GM12873 (cell line): Measurements from ENCODE around the gene AP4B1.

Source experiments
- TF ChIP-seq, protein P1 (sequence below): IDR thresholded peaks from 2 replicates; pipeline ENCODE4 v1.5.1; 2012; ENCODE audit warnings: low read depth, mild to moderate bottlenecking, moderate library complexity, low read length, control low read depth; ENCODE audit not compliant: insufficient read depth; ENCODE audit errors: missing control alignments

Gene AP4B1

DNA sequence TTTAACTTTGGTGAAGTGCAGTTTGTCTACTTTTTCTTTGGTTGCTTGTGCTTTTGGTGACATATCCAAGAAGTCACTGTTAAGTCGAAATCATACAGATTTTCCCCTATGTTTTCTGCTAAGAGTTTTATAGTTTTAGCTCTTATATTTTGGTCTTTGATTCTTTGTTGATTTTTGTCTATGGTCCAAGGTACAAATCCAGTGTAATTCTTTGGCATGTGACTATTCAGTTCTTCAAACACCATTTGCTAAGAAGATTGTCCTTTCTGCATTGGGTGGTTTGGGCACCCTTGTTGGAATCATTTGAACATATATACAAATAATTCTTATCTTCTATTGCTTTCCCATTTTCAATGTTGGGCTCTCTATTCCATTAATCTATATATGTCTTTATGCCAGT is 40.7 kb upstream of the AP4B1 start:
- TF ChIP-seq, protein P1, sequence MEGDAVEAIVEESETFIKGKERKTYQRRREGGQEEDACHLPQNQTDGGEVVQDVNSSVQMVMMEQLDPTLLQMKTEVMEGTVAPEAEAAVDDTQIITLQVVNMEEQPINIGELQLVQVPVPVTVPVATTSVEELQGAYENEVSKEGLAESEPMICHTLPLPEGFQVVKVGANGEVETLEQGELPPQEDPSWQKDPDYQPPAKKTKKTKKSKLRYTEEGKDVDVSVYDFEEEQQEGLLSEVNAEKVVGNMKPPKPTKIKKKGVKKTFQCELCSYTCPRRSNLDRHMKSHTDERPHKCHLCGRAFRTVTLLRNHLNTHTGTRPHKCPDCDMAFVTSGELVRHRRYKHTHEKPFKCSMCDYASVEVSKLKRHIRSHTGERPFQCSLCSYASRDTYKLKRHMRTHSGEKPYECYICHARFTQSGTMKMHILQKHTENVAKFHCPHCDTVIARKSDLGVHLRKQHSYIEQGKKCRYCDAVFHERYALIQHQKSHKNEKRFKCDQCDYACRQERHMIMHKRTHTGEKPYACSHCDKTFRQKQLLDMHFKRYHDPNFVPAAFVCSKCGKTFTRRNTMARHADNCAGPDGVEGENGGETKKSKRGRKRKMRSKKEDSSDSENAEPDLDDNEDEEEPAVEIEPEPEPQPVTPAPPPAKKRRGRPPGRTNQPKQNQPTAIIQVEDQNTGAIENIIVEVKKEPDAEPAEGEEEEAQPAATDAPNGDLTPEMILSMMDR, result no peak

DNA sequence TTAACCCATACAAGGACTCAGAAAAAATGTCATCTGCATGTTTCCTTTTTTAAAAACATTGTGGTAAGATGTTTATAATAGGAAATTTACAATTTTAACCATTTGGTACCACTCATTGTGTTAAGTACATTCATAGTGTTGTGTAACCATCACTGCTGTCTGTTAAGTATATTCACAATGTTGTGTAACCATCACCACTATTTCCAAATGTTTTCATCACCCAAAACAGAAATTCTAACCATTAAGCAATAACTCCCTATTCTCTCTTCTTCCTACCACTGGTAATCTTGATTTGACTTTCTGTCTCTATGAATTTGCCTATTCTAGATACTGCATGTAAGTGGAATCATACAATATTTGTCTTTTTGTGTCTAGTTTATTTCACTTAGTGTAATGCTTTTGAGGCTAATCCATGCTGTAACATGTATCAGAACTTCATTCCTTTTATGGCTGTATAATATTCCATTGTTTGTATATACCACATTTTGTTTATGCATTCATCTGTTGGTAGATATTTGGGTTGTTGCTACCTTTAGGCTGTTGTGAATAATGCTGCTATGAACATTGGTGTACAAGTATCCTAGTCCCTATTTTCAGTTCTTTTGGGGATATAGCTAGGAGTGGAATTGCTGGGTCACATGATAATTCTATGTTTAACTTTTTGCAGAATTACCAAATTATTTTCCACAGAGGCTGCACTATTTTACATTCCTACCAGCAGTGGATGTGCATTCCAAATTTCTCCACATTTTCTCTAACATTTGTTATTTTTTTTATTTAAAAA is 38.6 kb upstream of the AP4B1 start:
- TF ChIP-seq, protein P1, result no peak

DNA sequence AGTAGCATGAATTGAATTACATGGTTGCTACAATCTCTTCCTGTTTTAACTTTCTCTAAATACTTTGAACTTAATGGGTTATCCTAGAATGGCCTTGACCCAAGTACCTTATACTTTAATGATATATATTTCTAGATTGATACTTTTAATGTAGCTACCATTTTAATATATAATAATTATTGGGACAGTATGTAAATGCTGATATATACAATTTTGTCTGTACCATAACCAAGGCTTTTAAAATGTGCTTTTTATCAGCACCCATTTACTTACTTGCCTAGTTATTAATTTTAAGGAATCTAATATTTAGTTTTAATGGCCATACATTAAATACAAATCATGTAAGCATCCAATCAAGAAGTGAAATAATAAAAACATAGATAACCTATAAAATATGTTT is 37.9 kb upstream of the AP4B1 start:
- TF ChIP-seq, protein P1, result no peak

DNA sequence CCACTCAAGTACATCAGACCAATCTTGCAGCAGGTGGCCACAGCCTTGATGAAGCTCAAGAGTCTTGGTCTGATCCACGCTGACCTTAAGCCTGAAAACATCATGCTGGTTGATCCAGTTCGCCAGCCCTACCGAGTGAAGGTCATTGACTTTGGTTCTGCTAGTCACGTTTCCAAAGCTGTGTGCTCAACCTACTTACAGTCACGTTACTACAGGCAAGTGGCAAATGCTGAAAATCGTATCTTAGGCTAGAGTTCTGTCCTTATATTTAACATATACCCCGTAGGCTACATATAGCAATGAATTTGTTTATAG is 36.6 kb upstream of the AP4B1 start:
- TF ChIP-seq, protein P1, result no peak

DNA sequence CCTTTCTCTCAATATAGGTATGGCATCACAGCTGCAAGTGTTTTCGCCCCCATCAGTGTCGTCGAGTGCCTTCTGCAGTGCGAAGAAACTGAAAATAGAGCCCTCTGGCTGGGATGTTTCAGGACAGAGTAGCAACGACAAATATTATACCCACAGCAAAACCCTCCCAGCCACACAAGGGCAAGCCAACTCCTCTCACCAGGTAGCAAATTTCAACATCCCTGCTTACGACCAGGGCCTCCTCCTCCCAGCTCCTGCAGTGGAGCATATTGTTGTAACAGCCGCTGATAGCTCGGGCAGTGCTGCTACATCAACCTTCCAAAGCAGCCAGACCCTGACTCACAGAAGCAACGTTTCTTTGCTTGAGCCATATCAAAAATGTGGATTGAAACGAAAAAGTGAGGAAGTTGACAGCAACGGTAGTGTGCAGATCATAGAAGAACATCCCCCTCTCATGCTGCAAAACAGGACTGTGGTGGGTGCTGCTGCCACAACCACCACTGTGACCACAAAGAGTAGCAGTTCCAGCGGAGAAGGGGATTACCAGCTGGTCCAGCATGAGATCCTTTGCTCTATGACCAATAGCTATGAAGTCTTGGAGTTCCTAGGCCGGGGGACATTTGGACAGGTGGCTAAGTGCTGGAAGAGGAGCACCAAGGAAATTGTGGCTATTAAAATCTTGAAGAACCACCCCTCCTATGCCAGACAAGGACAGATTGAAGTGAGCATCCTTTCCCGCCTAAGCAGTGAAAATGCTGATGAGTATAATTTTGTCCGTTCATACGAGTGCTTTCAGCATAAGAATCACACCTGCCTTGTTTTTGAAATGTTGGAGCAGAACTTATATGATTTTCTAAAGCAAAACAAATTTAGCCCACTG is 36.0 kb upstream of the AP4B1 start:
- TF ChIP-seq, protein P1, result no peak

DNA sequence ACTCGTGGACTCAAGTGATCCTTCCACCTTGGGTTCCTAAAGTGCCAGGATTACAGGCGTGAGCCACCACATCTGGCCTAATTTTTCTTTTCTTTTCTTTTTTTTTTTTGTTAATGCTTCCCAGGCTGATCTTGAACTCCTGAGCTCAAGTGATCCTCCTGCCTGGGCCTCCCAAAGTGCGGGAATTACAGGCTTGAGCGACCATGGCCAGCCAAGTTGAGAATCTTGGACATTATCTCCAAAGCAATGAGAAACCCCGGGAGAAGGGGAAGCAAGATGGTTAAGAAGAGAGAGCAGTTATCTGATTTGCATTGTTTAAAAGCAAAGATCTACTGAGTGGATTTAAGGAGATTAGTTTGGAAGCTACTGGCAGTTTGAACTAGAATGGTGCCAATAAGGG is 33.6 kb upstream of the AP4B1 start:
- TF ChIP-seq, protein P1, result no peak

DNA sequence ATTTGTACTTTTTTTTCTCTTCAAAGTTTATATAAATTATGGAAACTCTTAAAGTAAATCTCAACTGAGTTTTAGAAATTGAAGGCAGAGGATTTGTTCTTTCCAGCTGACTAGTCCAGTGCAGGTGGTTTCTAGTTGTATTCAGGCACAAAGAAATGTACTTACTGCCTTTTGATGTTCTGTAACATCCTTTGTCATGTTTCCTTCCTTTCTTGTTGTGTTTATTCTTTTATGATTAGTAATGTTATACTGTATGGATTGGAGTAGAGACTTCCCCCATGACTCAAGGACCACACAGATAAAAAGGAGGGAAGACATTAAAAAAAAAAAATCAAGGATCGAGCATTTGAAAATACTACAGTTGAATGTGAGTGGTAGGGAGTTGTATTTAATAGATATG is 32.5 kb upstream of the AP4B1 start:
- TF ChIP-seq, protein P1, result no peak
